HepG2 (cell line): ENCODE results near the gene ARHGEF37. TPM values are rescaled to one million over a fixed set of nuclear protein-coding genes. Genes with fewer than 3 reads are reported as not detected.
A peak's percentile ranks its signal among the peaks of the same experiment; 100 is the strongest.

Experiments
- CENPT ChIP-seq: sonication (generic); formaldehyde crosslinking; IDR thresholded peaks from 2 replicates; pipeline ENCODE4 v1.8.0; 2022; ENCODE audit warnings: low read depth, mild to moderate bottlenecking, moderate library complexity, missing genetic modification reagents
- ETV6 ChIP-seq: sonication (generic); formaldehyde crosslinking; conservative IDR thresholded peaks from 2 replicates; pipeline ENCODE4 v1.4.0; 2020; ENCODE audit warnings: missing genetic modification reagents
- GPN1 ChIP-seq: sonication (generic); formaldehyde crosslinking; IDR thresholded peaks from 2 replicates; pipeline ENCODE4 v1.5.1; 2020; ENCODE audit warnings: missing genetic modification reagents, borderline replicate concordance
- MEIS1 ChIP-seq: sonication (generic); formaldehyde crosslinking; IDR thresholded peaks from 2 replicates; pipeline ENCODE4 v1.9.0; 2021; ENCODE audit warnings: mild to moderate bottlenecking, missing genetic modification reagents, moderate library complexity, borderline replicate concordance
- RFX1 ChIP-seq: fragments of 450-650 bp; IDR thresholded peaks from 2 replicates; pipeline ENCODE4 v1.6.1; 2017
- RFX5 ChIP-seq: IDR thresholded peaks from 2 replicates; pipeline ENCODE4 v1.6.1; 2011; ENCODE audit warnings: low read depth, low read length, improper control_type of control experiment
- TBL1XR1 ChIP-seq: fragments of 150-350 bp; IDR thresholded peaks from 2 replicates; pipeline ENCODE4 v1.6.1; 2014; ENCODE audit warnings: borderline replicate concordance, low read length; ENCODE audit not compliant: partially characterized antibody
- XRCC5 ChIP-seq: fragments of 200-400 bp; formaldehyde crosslinking; optimal IDR thresholded peaks from 2 replicates; pipeline ENCODE3; 2017; ENCODE audit warnings: mild to moderate bottlenecking, low read length
- ZFX ChIP-seq: sonication (generic); formaldehyde crosslinking; IDR thresholded peaks from 2 replicates; pipeline ENCODE4 v1.4.0; 2020; ENCODE audit warnings: mild to moderate bottlenecking, low read depth, missing genetic modification reagents, moderate library complexity
- ZKSCAN1 ChIP-seq: fragments of 150-350 bp; IDR thresholded peaks from 2 replicates; pipeline ENCODE4 v1.6.1; 2014; ENCODE audit warnings: low read length
- ZMAT3 ChIP-seq: sonication (generic); formaldehyde crosslinking; conservative IDR thresholded peaks from 2 replicates; pipeline ENCODE4 v1.7.0; 2021; ENCODE audit warnings: missing genetic modification reagents
- ZMYM3 ChIP-seq: sonication (generic); formaldehyde crosslinking; IDR thresholded peaks from 2 replicates; pipeline ENCODE4 v1.5.1; 2020; ENCODE audit warnings: mild to moderate bottlenecking, missing genetic modification reagents
- ZNF343 ChIP-seq: sonication (generic); formaldehyde crosslinking; IDR thresholded peaks from 2 replicates; pipeline ENCODE4 v1.4.0; 2020; ENCODE audit warnings: mild to moderate bottlenecking, missing genetic modification reagents
- ZNF552 ChIP-seq: sonication (generic); formaldehyde crosslinking; IDR thresholded peaks from 2 replicates; pipeline ENCODE4 v1.9.0; 2022; ENCODE audit warnings: missing genetic modification reagents, mild to moderate bottlenecking, borderline replicate concordance
- ZNF589 ChIP-seq: sonication (generic); formaldehyde crosslinking; conservative IDR thresholded peaks from 2 replicates; pipeline ENCODE4 v1.8.0; 2022; ENCODE audit warnings: mild to moderate bottlenecking, moderate library complexity, missing genetic modification reagents
- ZNF75D ChIP-seq: sonication (generic); formaldehyde crosslinking; IDR thresholded peaks from 2 replicates; pipeline ENCODE4 v1.8.1; 2023; ENCODE audit warnings: missing genetic modification reagents, mild to moderate bottlenecking, borderline replicate concordance
- ZNF788 ChIP-seq: sonication (generic); formaldehyde crosslinking; IDR thresholded peaks from 2 replicates; pipeline ENCODE4 v1.5.0; 2020; ENCODE audit warnings: mild to moderate bottlenecking, missing genetic modification reagents, borderline replicate concordance
- ZNF792 ChIP-seq: IDR thresholded peaks from 2 replicates; pipeline ENCODE4 v1.6.1; 2016
- ZNF83 ChIP-seq: sonication (generic); formaldehyde crosslinking; IDR thresholded peaks from 2 replicates; pipeline ENCODE4 v1.4.0; 2020; ENCODE audit warnings: missing genetic modification reagents, mild to moderate bottlenecking, borderline replicate concordance
- ZZZ3 ChIP-seq: sonication (generic); formaldehyde crosslinking; IDR thresholded peaks from 2 replicates; pipeline ENCODE4 v1.4.0; 2020; ENCODE audit warnings: missing genetic modification reagents, mild to moderate bottlenecking, borderline replicate concordance
- polyA plus RNA-seq, 8 experiments: library from polyadenylated mRNA; depleted of rRNA in 3 of 8; stranded (reverse) in 7 of 8; unstranded in 1 of 8; fragments of >200 nt; fragmentation: Illumina TruSeq in 4 of 8; extraction: Trizol in 4 of 8; gene quantifications; 2 replicates each; pipeline versions ENCODE4 v1.2.1 to v1.2.3, GENCODE V29; 2011 to 2016; ENCODE audit warnings: low read depth in 4 of 8, missing spikeins in 1 of 8, mixed read lengths in 1 of 8; ENCODE audit not compliant: insufficient read depth in 1 of 8
- total RNA-seq, 5 experiments: library from RNA; depleted of rRNA; stranded (reverse); fragments of >200 nt; fragmentation: Illumina TruSeq; extraction: Trizol; gene quantifications; 2 replicates each; pipeline ENCODE4 v1.2.3, GENCODE V29; 2016; ENCODE audit warnings: low read depth in 1 of 5
- TF ChIP-seq, protein P1 (sequence below): sonication (generic); formaldehyde crosslinking; IDR thresholded peaks from 2 replicates; pipeline ENCODE4 v1.4.0; 2020; ENCODE audit warnings: mild to moderate bottlenecking, low read depth, missing genetic modification reagents
- TF ChIP-seq, protein P2 (sequence below): sonication (generic); IDR thresholded peaks from 2 replicates; pipeline ENCODE4 v1.6.1; 2016; ENCODE audit warnings: low read depth, borderline replicate concordance
- TF ChIP-seq, protein P3 (sequence below): sonication (generic); formaldehyde crosslinking; IDR thresholded peaks from 2 replicates; pipeline ENCODE4 v1.8.1; 2023; ENCODE audit warnings: mild to moderate bottlenecking, inconsistent platforms, moderate library complexity, missing genetic modification reagents, borderline replicate concordance
- TF ChIP-seq, protein P4 (sequence below), 2 experiments: fragments of 450-650 bp in 1 of 2; sonication (generic) in 1 of 2; formaldehyde crosslinking; IDR thresholded peaks; 2 replicates each; pipeline versions ENCODE4 v1.5.0 to v1.8.0; 2020 to 2022; ENCODE audit warnings: mild to moderate bottlenecking in 1 of 2, missing genetic modification reagents in 1 of 2
- TF ChIP-seq, protein P5 (sequence below): sonication (generic); formaldehyde crosslinking; conservative IDR thresholded peaks from 2 replicates; pipeline ENCODE4 v1.5.0; 2020; ENCODE audit warnings: missing genetic modification reagents

The ARHGEF37 gene
- total and polyA plus RNA-seq, 2 of the 13 experiments (the other 11 are each of a cell fraction or from before 2014, with no cell fraction given) = 0.18 to 0.27 TPM

DNA sequence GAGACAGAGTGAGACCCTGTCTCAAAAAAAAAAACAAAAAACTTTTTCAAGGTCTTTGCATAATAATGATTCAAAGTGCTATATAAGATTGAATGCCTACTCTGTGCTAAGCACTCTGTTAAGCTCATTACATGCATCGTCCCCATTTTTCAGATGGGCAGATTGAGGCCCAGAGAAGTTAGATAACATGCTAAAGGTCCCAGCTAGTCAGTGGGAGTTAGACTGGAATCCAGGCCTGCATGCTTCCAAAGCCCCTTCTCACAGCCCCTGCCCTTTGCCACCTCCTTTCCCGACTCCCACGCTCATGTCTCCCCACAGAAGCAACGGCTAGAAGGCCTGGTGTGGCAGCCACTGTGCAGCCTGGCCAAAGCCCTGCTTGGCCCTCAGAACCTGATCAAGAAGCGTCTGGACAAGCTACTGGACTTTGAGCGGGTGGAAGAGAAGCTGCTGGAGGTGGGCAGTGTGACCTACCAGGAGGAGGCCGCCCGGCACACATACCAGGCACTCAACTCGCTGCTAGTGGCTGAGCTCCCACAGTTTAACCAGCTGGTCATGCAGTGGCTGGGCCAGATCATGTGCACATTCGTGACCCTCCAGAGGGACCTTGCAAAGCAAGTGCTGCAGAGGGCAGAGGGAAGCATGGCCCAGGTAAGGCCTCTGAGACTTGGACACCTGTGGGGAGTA lies 40.3 kb downstream of the ARHGEF37 start (continued):
- TF ChIP-seq TBL1XR1 (no peak), ZMYM3 (peak; percentile 60), ZNF552 (CRISPR knock-in tag) (no peak), XRCC5 (peak; percentile 37), RFX1 (no peak), ZNF788 (CRISPR knock-in tag) (no peak), ZNF792 (no peak), ZFX (CRISPR knock-in tag) (peak; percentile 24; the same call in 1 of the 2 replicates), ZZZ3 (CRISPR knock-in tag) (no peak), RFX5 (no peak), ZNF83 (CRISPR knock-in tag) (no peak), ETV6 (no peak), ZNF75D (CRISPR knock-in tag) (no peak), ZNF589 (CRISPR knock-in tag) (no peak), ZNF343 (CRISPR knock-in tag) (no peak), ZKSCAN1 (no peak), GPN1 (no peak), ZMAT3 (CRISPR knock-in tag) (no peak), CENPT (CRISPR knock-in tag) (no peak), MEIS1 (CRISPR knock-in tag) (0 out of 2 replicates have a peak, but pooled peaks have one; percentile 14)
- TF ChIP-seq, protein P1, sequence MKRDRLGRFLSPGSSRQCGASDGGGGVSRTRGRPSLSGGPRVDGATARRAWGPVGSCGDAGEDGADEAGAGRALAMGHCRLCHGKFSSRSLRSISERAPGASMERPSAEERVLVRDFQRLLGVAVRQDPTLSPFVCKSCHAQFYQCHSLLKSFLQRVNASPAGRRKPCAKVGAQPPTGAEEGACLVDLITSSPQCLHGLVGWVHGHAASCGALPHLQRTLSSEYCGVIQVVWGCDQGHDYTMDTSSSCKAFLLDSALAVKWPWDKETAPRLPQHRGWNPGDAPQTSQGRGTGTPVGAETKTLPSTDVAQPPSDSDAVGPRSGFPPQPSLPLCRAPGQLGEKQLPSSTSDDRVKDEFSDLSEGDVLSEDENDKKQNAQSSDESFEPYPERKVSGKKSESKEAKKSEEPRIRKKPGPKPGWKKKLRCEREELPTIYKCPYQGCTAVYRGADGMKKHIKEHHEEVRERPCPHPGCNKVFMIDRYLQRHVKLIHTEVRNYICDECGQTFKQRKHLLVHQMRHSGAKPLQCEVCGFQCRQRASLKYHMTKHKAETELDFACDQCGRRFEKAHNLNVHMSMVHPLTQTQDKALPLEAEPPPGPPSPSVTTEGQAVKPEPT = no peak
- TF ChIP-seq, protein P2, sequence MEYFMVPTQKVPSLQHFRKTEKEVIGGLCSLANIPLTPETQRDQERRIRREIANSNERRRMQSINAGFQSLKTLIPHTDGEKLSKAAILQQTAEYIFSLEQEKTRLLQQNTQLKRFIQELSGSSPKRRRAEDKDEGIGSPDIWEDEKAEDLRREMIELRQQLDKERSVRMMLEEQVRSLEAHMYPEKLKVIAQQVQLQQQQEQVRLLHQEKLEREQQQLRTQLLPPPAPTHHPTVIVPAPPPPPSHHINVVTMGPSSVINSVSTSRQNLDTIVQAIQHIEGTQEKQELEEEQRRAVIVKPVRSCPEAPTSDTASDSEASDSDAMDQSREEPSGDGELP = peak; percentile 57; the same call in 1 of the 2 replicates
- TF ChIP-seq, protein P3, sequence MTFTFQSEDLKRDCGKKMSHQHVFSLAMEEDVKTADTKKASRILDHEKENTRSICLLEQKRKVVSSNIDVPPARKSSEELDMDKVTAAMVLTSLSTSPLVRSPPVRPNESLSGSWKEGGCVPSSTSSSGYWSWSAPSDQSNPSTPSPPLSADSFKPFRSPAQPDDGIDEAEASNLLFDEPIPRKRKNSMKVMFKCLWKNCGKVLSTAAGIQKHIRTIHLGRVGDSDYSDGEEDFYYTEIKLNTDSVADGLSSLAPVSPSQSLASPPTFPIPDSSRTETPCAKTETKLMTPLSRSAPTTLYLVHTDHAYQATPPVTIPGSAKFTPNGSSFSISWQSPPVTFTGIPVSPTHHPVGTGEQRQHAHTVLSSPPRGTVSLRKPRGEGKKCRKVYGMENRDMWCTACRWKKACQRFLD = no peak
- TF ChIP-seq, protein P4, sequence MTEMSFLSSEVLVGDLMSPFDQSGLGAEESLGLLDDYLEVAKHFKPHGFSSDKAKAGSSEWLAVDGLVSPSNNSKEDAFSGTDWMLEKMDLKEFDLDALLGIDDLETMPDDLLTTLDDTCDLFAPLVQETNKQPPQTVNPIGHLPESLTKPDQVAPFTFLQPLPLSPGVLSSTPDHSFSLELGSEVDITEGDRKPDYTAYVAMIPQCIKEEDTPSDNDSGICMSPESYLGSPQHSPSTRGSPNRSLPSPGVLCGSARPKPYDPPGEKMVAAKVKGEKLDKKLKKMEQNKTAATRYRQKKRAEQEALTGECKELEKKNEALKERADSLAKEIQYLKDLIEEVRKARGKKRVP (CRISPR knock-in tag; IDR thresholded peaks at IDR 0.05) = no peak
- TF ChIP-seq, protein P5, sequence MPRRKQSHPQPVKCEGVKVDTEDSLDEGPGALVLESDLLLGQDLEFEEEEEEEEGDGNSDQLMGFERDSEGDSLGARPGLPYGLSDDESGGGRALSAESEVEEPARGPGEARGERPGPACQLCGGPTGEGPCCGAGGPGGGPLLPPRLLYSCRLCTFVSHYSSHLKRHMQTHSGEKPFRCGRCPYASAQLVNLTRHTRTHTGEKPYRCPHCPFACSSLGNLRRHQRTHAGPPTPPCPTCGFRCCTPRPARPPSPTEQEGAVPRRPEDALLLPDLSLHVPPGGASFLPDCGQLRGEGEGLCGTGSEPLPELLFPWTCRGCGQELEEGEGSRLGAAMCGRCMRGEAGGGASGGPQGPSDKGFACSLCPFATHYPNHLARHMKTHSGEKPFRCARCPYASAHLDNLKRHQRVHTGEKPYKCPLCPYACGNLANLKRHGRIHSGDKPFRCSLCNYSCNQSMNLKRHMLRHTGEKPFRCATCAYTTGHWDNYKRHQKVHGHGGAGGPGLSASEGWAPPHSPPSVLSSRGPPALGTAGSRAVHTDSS = no peak
